Left forelimb (tissue), 1 donor: ENCODE measurements around the gene SIPA1L3.

Experiments
- DNase-seq: peaks from one replicate; pipeline ENCODE4 v3.0.0-alpha.2; 2018; ENCODE audit warnings: low spot score

Gene SIPA1L3

DNA sequence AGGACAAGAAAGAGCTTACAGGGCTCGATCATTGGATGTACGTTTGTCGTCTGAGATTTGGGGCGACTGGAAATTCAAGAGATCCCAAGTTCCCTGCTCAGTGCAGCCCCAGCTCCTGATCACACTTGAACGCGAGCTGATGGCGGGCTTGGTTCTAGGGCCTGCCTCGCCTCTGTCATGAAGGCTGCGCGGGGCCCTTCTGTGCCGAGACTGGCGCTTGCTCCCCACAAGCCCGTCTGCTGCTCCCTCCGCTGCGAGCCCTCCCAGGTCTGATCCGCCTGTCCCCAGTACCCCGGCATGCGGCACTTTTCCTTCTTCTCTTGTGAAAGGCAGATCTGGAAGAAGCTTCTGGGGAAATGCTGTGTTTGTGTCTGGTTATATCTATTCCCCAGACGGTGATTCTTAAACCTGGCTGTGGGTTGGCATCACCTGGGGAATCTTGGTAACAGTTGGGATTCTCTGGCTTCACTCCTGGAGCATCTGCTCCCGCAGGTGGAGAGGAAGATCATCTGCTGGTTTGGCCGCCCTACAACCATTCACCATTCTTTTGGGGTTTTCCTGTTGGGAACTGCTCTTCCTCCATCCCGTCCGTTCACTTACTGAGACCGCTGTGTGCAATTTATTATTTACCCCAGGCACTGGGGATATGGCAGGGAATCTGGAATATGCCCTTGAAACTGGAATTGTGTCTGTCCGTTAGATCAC is 43.6 kb downstream of the SIPA1L3 start:
- DNase-seq = no peak

GRCh38 chr19:37951816-37952210 is 44.8 kb downstream of the SIPA1L3 start:
- DNase-seq = no peak

DNA sequence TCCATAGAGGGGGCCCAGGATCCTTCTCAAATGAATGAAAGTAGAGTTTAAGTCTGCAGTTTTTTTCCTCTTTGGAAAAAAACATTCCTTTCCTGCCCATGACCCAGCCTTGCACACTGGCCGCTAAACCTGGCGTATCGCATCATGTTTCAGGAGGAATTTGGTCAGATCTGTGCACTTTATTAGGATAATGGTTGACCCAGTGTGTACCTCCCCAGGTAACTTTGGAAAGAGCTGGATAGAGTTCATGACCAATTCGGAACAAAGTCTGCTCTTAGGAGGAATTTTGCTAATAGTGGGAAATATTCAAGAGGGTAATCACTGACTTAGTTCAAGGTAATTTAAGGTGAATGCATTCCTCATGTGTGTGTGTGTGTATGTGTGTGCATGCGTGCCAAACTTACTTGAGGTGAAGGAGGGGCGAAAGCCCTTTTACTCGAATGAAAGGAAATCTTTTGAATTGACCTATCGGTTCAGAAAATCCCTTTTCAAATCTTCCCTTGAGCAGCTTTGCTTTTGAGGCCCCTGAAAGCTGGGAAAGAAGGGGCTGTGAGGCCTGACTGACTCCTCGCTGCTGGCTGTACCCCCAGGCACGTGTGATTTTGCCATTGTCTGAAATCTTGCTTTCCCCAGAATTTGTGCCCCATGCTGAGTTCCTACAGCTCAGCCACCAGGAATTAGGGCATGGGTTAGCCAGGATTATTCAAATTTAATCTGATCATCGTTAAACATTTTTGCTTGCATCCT is 46.3 kb downstream of the SIPA1L3 start:
- DNase-seq = no peak

DNA sequence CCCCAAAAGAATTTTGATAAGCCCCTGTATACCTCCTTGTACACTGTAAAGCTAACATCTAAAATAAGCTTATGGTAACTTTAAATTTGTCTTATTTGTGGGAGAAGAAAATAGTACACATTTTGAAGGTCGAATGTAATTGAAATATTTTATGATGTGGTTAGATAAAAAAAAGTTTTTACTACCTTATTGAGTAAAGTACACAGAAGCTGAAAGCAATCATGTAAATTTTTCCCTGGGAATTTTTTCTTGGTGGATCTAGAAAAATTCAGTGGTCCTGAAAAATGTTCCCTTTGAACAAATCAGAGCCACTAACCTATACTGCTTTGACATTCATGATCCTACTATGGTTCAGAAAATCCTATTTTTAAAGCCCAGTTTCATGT is 46.9 kb downstream of the SIPA1L3 start:
- DNase-seq = no peak

DNA sequence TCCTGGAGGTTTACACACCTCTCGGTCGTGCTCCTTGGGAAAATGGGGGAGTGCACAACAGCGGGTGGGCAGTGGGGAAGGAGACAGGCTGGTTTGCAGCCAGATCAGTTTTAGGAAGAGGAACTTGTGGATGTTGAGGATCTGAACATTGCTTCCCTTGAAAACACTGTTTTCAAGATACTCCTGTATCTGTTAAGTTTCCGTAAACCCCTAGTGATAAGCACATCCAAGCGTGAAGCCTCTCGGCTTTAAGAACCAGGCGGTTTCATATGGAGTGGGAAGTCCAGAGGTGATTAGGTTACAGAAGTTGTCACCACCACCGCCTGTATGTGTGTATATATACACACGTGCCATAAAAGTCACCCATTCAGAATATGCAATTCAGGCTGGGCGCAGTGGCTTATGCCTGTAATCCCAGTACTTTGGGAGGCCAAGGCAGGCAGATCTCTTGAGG is 47.4 kb downstream of the SIPA1L3 start:
- DNase-seq = no peak

- DNase-seq = no peak
These were observed 49.0 kb downstream of the SIPA1L3 start for GRCh38 chr19:37955986-37956385.

DNA sequence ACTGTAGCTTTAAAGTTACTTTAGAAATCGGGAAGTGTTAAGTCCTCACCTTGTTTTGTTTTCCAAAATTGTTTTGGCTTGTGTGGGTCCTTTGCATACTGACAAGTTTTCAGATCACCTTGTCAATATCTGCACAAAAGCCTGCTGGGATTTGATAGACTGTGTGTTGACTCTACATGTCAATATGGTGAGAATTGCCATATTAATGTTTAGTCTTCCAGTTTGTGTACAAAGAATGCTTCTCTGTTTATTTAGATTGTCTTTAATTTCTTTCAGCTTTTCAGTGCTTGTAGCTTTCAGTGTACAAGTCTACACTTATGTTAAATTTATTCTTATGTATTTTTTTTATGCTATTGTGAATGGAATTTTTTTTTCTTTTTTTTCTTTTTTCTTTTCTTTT is 50.2 kb downstream of the SIPA1L3 start:
- no peak for DNase-seq

- DNase-seq = no peak
These were observed 52.7 kb downstream of the SIPA1L3 start for GRCh38 chr19:37959665-37960114.

- no peak for DNase-seq
These were observed 54.2 kb downstream of the SIPA1L3 start for GRCh38 chr19:37961198-37961597.

- no peak for DNase-seq
These were observed 56.4 kb downstream of the SIPA1L3 start for GRCh38 chr19:37963190-37963936.

GRCh38 chr19:37964109-37964508 is 57.1 kb downstream of the SIPA1L3 start:
- DNase-seq = no peak

DNA sequence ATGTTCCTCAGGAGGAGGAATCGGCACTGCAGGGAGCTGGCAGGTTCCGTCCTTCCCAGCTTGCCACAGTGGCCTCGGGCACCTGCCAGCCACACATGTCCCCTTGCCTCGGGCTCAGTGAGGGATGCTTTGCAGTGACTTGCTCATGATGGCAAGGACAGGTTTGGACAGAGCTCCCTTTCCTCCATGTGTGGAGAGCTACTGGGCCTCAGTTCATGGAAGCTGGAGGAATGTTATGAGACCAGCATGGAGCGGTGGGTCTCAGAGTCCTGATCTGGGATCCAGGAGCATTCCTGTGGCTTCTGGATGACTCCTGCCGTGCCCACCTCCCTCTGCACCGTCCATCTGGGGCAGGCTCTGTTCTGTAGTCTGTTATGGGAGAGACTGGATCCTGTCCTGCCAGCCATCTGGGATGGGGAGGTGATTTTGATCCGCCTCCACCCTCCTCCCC is 59.2 kb downstream of the SIPA1L3 start:
- DNase-seq = no peak

GRCh38 chr19:37966662-37967231 is 59.7 kb downstream of the SIPA1L3 start:
- DNase-seq = no peak

- DNase-seq = no peak
These were observed 62.7 kb downstream of the SIPA1L3 start for GRCh38 chr19:37969695-37970094.

GRCh38 chr19:37970699-37971098 is 63.7 kb downstream of the SIPA1L3 start:
- no peak for DNase-seq

- no peak for DNase-seq
These were observed 65.8 kb downstream of the SIPA1L3 start for GRCh38 chr19:37972803-37973202.

DNA sequence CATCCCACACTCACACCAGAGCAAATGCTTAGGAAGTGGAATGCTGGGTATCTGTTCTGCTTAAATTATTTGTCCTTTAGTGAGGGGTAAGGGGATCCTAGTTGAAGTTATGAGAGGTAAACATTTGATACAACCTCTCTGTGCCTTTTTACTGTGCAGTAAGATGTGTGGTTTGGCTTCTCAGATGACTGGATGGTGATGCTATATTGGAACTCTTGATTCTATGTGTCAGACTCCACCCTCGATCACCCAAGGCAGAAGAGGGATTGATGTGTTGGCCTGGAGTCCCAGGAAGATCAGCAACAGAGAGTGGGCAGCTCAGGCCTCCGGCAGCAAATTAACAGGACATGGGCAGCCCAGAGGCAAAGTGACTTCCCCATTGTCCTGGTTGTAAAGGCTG is 66.7 kb downstream of the SIPA1L3 start:
- DNase-seq = no peak

GRCh38 chr19:37975071-37975470 is 68.1 kb downstream of the SIPA1L3 start:
- no peak for DNase-seq

DNA sequence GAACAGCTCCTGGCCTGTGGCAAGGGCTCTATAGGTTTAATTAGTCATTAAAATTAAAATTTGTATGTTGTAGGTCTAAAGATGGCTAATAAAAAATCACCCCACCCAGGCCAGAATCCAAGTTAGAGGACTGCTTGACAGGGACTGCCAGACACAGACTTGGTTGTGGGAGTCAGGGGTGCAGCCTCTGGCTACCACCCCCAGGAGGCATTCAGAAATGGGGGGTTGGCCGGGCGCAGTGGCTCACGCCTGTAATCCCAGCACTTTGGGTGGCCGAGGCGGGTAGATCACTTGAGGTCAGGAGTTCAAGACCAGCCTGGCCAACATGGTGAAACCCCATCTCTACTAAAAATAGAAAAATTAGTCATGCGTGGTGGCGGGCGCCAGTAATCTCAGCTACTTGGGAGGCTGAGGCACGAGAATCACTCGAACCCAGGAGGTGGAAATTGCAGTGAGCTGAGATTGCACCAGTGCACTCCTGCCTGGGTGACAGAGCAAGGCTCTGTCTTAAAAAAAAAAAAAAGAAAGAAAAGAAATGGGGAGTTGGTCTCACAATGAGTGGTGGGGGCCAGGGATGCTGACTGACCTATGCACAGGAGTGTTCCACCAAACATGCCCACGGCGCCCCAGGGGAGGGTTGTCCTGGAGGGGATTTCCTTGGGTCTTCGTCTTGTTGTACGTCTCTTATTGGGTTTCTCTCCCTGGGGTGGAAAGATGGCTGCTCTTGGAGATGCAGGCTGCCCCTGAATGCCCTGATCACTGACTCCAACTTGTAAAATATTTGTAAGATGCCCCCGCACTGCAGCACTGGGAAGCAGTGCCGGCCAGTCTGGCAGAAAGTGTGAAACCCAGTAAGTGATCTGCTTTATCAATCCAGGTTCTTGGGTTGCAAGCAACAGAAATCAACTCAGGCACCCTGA is 68.8 kb downstream of the SIPA1L3 start:
- DNase-seq = no peak

DNA sequence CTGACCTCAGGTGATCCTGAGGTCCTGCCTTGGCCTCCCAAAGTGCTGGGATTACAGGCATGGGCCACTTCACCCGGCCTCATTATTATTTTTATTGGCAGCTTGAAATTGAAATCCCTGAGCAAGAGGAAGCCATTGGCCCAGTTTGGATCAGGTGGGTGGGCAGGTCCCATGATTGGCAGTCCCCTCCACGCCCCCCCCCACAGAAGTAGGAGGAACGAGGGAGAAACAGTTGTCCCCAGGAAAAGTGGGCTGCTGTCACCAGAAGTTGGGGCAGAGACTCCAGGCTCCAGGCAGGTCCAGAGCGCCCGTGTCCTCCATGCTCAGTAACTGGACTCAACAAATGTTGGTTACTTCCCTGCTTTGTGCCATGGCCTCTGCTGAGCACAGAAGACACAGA is 70.4 kb downstream of the SIPA1L3 start:
- DNase-seq = no peak

GRCh38 chr19:37977992-37978391 is 71.0 kb downstream of the SIPA1L3 start:
- no peak for DNase-seq
